GM12878 (cell line): ENCODE data around the gene ABHD2.

Source experiments
- DPF2 ChIP-seq: fragments of 450-650 bp; IDR thresholded peaks from 2 replicates; pipeline ENCODE4 v1.6.1; 2017; ENCODE audit warnings: mild to moderate bottlenecking
- NRF1 ChIP-seq: conservative IDR thresholded peaks from 2 replicates; pipeline ENCODE4 v1.6.1; 2011; ENCODE audit warnings: mild to moderate bottlenecking, low read depth, low read length, improper control_type of control experiment
- ZSCAN29 ChIP-seq: fragments of 450-650 bp; IDR thresholded peaks from 2 replicates; pipeline ENCODE4 v1.6.1; 2017; ENCODE audit warnings: mild to moderate bottlenecking, moderate library complexity
- TF ChIP-seq, protein P1 (sequence below): IDR thresholded peaks from 2 replicates; pipeline ENCODE4 v1.6.1; 2011; ENCODE audit warnings: mild to moderate bottlenecking, low read depth, low read length, moderate library complexity; ENCODE audit not compliant: insufficient replicate concordance
- TF ChIP-seq, protein P2 (sequence below), 3 experiments: IDR thresholded peaks in 2 of 3; conservative IDR thresholded peaks in 1 of 3; 2 replicates each; pipeline ENCODE4 v1.5.1; 2011; ENCODE audit warnings: low read depth in 3 of 3, low read length in 3 of 3, mild to moderate bottlenecking in 3 of 3, control low read depth in 2 of 3, moderate library complexity in 2 of 3, inconsistent platforms in 1 of 3, mixed read lengths in 1 of 3; ENCODE audit not compliant: control insufficient read depth in 2 of 3, insufficient read depth in 1 of 3; ENCODE audit errors: extremely low read depth in 1 of 3

DNA sequence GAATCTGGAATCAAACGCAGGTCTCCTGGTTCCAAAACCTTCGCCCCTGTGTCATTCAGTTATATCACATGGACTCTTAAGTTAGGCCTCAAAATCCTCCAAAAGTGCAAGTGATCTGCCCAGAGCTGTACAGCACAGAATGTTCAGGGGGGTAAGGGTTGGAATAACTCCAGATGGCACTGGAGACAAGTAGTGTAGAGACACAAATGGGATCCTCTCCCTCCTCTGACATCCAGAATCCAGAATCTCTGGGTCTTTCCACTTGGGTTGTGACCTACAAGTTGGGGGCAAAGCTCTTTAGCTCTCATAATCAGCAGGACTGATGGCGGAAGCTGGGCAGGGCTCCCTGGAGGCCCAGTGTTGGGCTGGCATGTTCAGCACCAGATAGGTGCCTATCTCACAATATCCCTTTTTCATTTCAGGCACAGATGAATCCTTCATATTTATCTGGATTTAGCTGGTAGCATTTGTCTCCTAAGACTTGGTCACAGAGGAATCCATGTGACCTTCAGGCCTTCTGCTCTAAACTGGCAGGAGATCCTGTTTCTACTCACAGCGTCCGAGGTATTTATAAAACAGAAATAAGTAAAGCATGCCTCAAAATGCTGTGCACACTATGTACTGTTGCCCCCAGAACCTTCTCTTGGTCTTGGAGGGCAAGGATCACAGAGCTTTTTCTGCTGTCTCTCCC is 15.4 kb downstream of the ABHD2 start:
- TF ChIP-seq, protein P1, sequence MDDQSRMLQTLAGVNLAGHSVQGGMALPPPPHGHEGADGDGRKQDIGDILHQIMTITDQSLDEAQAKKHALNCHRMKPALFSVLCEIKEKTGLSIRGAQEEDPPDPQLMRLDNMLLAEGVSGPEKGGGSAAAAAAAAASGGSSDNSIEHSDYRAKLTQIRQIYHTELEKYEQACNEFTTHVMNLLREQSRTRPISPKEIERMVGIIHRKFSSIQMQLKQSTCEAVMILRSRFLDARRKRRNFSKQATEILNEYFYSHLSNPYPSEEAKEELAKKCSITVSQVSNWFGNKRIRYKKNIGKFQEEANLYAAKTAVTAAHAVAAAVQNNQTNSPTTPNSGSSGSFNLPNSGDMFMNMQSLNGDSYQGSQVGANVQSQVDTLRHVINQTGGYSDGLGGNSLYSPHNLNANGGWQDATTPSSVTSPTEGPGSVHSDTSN, result no peak
- TF ChIP-seq, protein P2, sequence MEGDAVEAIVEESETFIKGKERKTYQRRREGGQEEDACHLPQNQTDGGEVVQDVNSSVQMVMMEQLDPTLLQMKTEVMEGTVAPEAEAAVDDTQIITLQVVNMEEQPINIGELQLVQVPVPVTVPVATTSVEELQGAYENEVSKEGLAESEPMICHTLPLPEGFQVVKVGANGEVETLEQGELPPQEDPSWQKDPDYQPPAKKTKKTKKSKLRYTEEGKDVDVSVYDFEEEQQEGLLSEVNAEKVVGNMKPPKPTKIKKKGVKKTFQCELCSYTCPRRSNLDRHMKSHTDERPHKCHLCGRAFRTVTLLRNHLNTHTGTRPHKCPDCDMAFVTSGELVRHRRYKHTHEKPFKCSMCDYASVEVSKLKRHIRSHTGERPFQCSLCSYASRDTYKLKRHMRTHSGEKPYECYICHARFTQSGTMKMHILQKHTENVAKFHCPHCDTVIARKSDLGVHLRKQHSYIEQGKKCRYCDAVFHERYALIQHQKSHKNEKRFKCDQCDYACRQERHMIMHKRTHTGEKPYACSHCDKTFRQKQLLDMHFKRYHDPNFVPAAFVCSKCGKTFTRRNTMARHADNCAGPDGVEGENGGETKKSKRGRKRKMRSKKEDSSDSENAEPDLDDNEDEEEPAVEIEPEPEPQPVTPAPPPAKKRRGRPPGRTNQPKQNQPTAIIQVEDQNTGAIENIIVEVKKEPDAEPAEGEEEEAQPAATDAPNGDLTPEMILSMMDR (IDR thresholded peaks at IDR 0.05 in 2 of 3, conservative IDR thresholded peaks at IDR 0.05 in 1 of 3; ENCODE audit: control insufficient read depth in 2 of 3, extremely low read depth in 1 of 3, insufficient read depth in 1 of 3, low read depth in 3 of 3, low read length in 3 of 3), result no peak
- no peak for TF ChIP-seq NRF1
- no peak for TF ChIP-seq DPF2
- no peak for TF ChIP-seq ZSCAN29
